Activated B cell treated with CpG ODN at 0.5 μM for 24 hours (primary cell): ENCODE measurements around the gene SPOPL. TPM values are rescaled to one million over a fixed set of nuclear protein-coding genes. Genes with fewer than 3 reads are reported as not detected.
"Not testable (repeated sequence)": the region's sequence is repeated elsewhere in the genome, so short reads cannot be mapped to it uniquely, and the experiment has no call there.

Source experiments
- ATAC-seq: fragments of 200-7000 bp; cut with Tn5 transposase; one replicate; pipeline ENCODE4 v1.10.0; 2021; ENCODE audit warnings: low read depth, mild to moderate bottlenecking, moderate library complexity
- CTCF ChIA-PET: fragments of 350-600 bp; sonication (Branson Sonifier 250); formaldehyde crosslinking; loops from one replicate; lab custom pipeline; 2021; ENCODE audit warnings: antibody characterized with exemption; lab: Charles Lee
- POLR2A ChIA-PET: fragments of 350-600 bp; sonication (Branson Sonifier 250); formaldehyde crosslinking; loops from one replicate; lab custom pipeline; 2021; ENCODE audit warnings: antibody characterized with exemption; lab: Charles Lee
- DNase-seq: peaks from one replicate; pipeline ENCODE4 v3.0.0; 2022
- H3K27ac Mint-ChIP-seq: one replicate; pipeline ENCODE4 v1.8.0; 2020; ENCODE audit warnings: mixed read lengths
- H3K27me3 Mint-ChIP-seq: one replicate; pipeline ENCODE4 v1.8.0; 2021; ENCODE audit warnings: mixed read lengths
- H3K36me3 Mint-ChIP-seq: one replicate; pipeline ENCODE4 v1.8.0; 2021; ENCODE audit warnings: low read depth, mixed read lengths
- H3K4me1 Mint-ChIP-seq: one replicate; pipeline ENCODE4 v1.8.0; 2021; ENCODE audit warnings: mixed read lengths
- H3K4me3 Mint-ChIP-seq: one replicate; pipeline ENCODE4 v1.8.0; 2020; ENCODE audit warnings: mild to moderate bottlenecking, mixed read lengths
- H3K9me3 Mint-ChIP-seq: one replicate; pipeline ENCODE4 v1.8.0; 2020; ENCODE audit warnings: mixed read lengths
- CTCF ChIP-seq: fragments of 200-600 bp; IDR thresholded peaks from one replicate; pipeline ENCODE4 v1.8.0; 2022; ENCODE audit warnings: antibody characterized with exemption, mild to moderate bottlenecking
- intact Hi-C: fragments of 100-400 bp; cut with micrococcal nuclease; formaldehyde crosslinking; loops from one replicate; pipeline ENCODE4 v1.15.1; 2024
- total RNA-seq: library from RNA; stranded (reverse); gene quantifications from 2 replicates; pipeline ENCODE4 v1.2.3, GENCODE V29; 2022

Gene SPOPL
- total RNA-seq, 1 donor from 2014 or later: 36.9 TPM

GRCh38 chr2:138521821-138522220, 20.3 kb downstream of the SPOPL start:
- ChIA-PET POLR2A (interaction anchor here (3.2 kb wide), 1 partner anchor 19 kb away, joined by 28 read pairs; the partner anchor contains the start of gene SPOPL), CTCF (no interaction called here)
- Mint-ChIP-seq H3K27me3 (no peaks in the 10 kb centered on the region), H3K4me3 (peak overlapping the region; percentile 35), H3K27ac (peak overlapping the region; percentile 80), H3K9me3 (peaks cover 8% of the 10 kb centered on the region), H3K4me1 (peaks cover 85% of the 10 kb centered on the region), H3K36me3 (peaks cover 39% of the 10 kb centered on the region)
- ATAC-seq: no peak
- intact Hi-C loops: loop anchor here (1.0 kb wide), 1 partner anchor 11 kb away; no protein-coding TSS in a partner anchor
- no peak for DNase-seq
- no peak for TF ChIP-seq CTCF

- Mint-ChIP-seq H3K4me3 (peak overlapping the region; percentile 33), H3K4me1 (peaks cover 83% of the 10 kb centered on the region), H3K36me3 (peaks cover 44% of the 10 kb centered on the region), H3K27ac (peak overlapping the region; percentile 72), H3K9me3 (peaks cover 8% of the 10 kb centered on the region), H3K27me3 (no peaks in the 10 kb centered on the region)
- ATAC-seq: no peak
- POLR2A ChIA-PET: interaction anchor here (0.8 to 3.2 kb wide), 2 partner anchors 13 to 20 kb away, joined by 5 to 28 read pairs; partner anchors contain the start of gene SPOPL
- intact Hi-C loops: no loop called here
- CTCF ChIA-PET: interaction anchor here (0.9 kb wide), 1 partner anchor 16 kb away, joined by 3 read pairs; no protein-coding TSS in a partner anchor
- no peak for TF ChIP-seq CTCF
- no peak for DNase-seq
Measured at GRCh38 chr2:138522556-138522955, 21.0 kb downstream of the SPOPL start.

GRCh38 chr2:138523018-138523672, 21.6 kb downstream of the SPOPL start:
- peak overlapping the region; percentile 72 for H3K27ac Mint-ChIP-seq
- peaks cover 48% of the 10 kb centered on the region for H3K36me3 Mint-ChIP-seq
- POLR2A ChIA-PET: interaction anchor here (0.8 to 3.2 kb wide), 2 partner anchors 12 to 20 kb away, joined by 5 to 28 read pairs; partner anchors contain the start of gene SPOPL
- CTCF ChIA-PET: interaction anchor here (0.9 kb wide), 1 partner anchor 17 kb away, joined by 3 read pairs; no protein-coding TSS in a partner anchor
- intact Hi-C loops: loop anchor here (1.0 kb wide), 1 partner anchor 20 kb away; no protein-coding TSS in a partner anchor
- H3K27me3 Mint-ChIP-seq, H3K9me3 Mint-ChIP-seq, DNase-seq: not testable (repeated sequence)
- peak overlapping the region; percentile 33 for H3K4me3 Mint-ChIP-seq
- H3K4me1 Mint-ChIP-seq: peaks cover 85% of the 10 kb centered on the region
- peak; percentile 71 for ATAC-seq

GRCh38 chr2:138523673-138524042, 22.1 kb downstream of the SPOPL start:
- H3K9me3 Mint-ChIP-seq, DNase-seq, H3K27me3 Mint-ChIP-seq, ATAC-seq: not testable (repeated sequence)
- ChIA-PET CTCF (interaction anchor here (0.9 kb wide), 1 partner anchor 17 kb away, joined by 3 read pairs; no protein-coding TSS in a partner anchor), POLR2A (interaction anchor here (3.2 kb wide), 1 partner anchor 21 kb away, joined by 28 read pairs; the partner anchor contains the start of gene SPOPL)
- Mint-ChIP-seq H3K4me1 (peaks cover 85% of the 10 kb centered on the region), H3K27ac (peak overlapping the region; percentile 72), H3K36me3 (peaks cover 52% of the 10 kb centered on the region), H3K4me3 (peak overlapping the region; percentile 15)
- intact Hi-C loops: loop anchor here (1.0 kb wide), 1 partner anchor 20 kb away; no protein-coding TSS in a partner anchor

DNA sequence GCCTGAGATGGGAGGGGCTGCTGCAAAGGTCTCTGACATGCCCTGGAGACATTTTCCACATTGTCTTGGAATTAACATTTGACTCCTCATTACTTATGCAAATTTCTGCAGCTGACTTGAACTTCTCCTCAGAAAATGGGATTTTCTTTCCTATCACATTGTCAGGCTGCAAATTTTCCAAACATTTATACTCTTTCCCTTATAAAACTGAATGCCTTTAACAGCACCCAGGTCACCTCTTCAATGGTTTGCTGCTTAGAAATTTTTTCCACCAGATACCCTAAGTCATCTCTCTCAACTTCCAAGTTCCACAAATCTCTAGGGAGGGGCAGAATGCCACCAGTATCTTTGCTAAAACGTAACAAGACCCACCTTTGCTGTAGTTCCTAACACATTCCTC, 22.8 kb downstream of the SPOPL start:
- H3K9me3 Mint-ChIP-seq, DNase-seq, ATAC-seq, intact Hi-C loops, H3K4me3 Mint-ChIP-seq, CTCF ChIA-PET, H3K27me3 Mint-ChIP-seq: not testable (repeated sequence)
- H3K4me1 Mint-ChIP-seq: peaks cover 85% of the 10 kb centered on the region
- POLR2A ChIA-PET: interaction anchor here (3.2 kb wide), 1 partner anchor 21 kb away, joined by 28 read pairs; the partner anchor contains the start of gene SPOPL
- H3K36me3 Mint-ChIP-seq: peaks cover 52% of the 10 kb centered on the region
- peak overlapping the region; percentile 72 for H3K27ac Mint-ChIP-seq

GRCh38 chr2:138531913-138532312, 30.3 kb downstream of the SPOPL start:
- DNase-seq (no peak), ATAC-seq (no peak)
- H3K4me3 Mint-ChIP-seq: peak overlapping the region; percentile 2
- peaks cover 31% of the 10 kb centered on the region for H3K36me3 Mint-ChIP-seq
- H3K9me3 Mint-ChIP-seq: no peaks in the 10 kb centered on the region
- CTCF ChIA-PET: no interaction called here
- POLR2A ChIA-PET: no interaction called here
- H3K27ac Mint-ChIP-seq: peak overlapping the region; percentile 21
- H3K4me1 Mint-ChIP-seq: peaks cover 86% of the 10 kb centered on the region
- no peaks in the 10 kb centered on the region for H3K27me3 Mint-ChIP-seq
- intact Hi-C loops: no loop called here
- TF ChIP-seq CTCF: no peak
